Spleen (tissue), 11 donors: Measurements from ENCODE around the gene CDH16. TPM values are rescaled to one million over a fixed set of nuclear protein-coding genes. Genes with fewer than 3 reads are reported as not detected.

Source experiments
- DNase-seq: peaks from one replicate; pipeline ENCODE4 v3.0.0-alpha.2; 2020
- H3K27ac ChIP-seq, 8 donors: fragments of 200-600 bp; sonication (generic) in 7 of 8; 1 replicate in 4 of 8; 2 replicates in 4 of 8; pipeline versions ENCODE4 v1.5.0 to v1.8.0; 2016 to 2021; ENCODE audit warnings: inconsistent platforms in 4 of 8, mild to moderate bottlenecking in 4 of 8, moderate library complexity in 1 of 8
- H3K27me3 ChIP-seq, 7 donors: fragments of 200-600 bp; sonication (generic) in 6 of 7; replicated peaks in 1 of 7; 1 replicate in 4 of 7; 2 replicates in 3 of 7; pipeline versions ENCODE4 v1.5.0 to v1.8.0; 2016 to 2021; ENCODE audit warnings: inconsistent platforms in 3 of 7, mild to moderate bottlenecking in 1 of 7
- H3K36me3 ChIP-seq, 6 donors: fragments of 200-600 bp; sonication (generic) in 5 of 6; 1 replicate in 4 of 6; 2 replicates in 2 of 6; pipeline versions ENCODE4 v1.5.0 to v1.8.0; 2016 to 2021; ENCODE audit warnings: inconsistent platforms in 2 of 6
- H3K4me1 ChIP-seq, 6 donors: fragments of 200-600 bp; sonication (generic) in 5 of 6; 1 replicate in 3 of 6; 2 replicates in 3 of 6; pipeline versions ENCODE4 v1.5.0 to v1.8.0; 2016 to 2021; ENCODE audit warnings: inconsistent platforms in 3 of 6
- H3K4me3 ChIP-seq, 8 donors: fragments of 200-600 bp; sonication (generic) in 7 of 8; 1 replicate in 4 of 8; 2 replicates in 4 of 8; pipeline versions ENCODE4 v1.5.0 to v1.8.0; 2016 to 2021; ENCODE audit warnings: inconsistent platforms in 4 of 8, mild to moderate bottlenecking in 4 of 8, moderate library complexity in 2 of 8
- H3K9me3 ChIP-seq, 8 donors: fragments of 200-600 bp; sonication (generic) in 7 of 8; 1 replicate in 4 of 8; 2 replicates in 4 of 8; pipeline versions ENCODE4 v1.5.0 to v1.8.0; 2016 to 2021; ENCODE audit warnings: inconsistent platforms in 4 of 8
- CTCF ChIP-seq, 11 experiments: fragments of 200-600 bp in 7 of 11; fragments of 450-650 bp in 4 of 11; sonication (generic) in 4 of 11; IDR thresholded peaks in 8 of 11; conservative IDR thresholded peaks in 3 of 11; 1 replicate in 7 of 11; 2 replicates in 4 of 11; pipeline versions ENCODE4 v1.4.0 to v1.8.0; 2016 to 2021; ENCODE audit warnings: antibody characterized with exemption in 11 of 11, inconsistent platforms in 4 of 11, mild to moderate bottlenecking in 1 of 11
- POLR2A ChIP-seq, 3 donors: fragments of 450-650 bp; IDR thresholded peaks; one replicate each; pipeline ENCODE4 v1.5.1; 2017; ENCODE audit warnings: antibody characterized with exemption in 3 of 3, mild to moderate bottlenecking in 1 of 3
- POLR2AphosphoS5 ChIP-seq, 3 donors: sonication (generic); formaldehyde crosslinking; IDR thresholded peaks; one replicate each; pipeline ENCODE4 v1.5.1; 2017; ENCODE audit warnings: antibody characterized with exemption in 3 of 3
- WGBS, 5 donors: extraction: QIAGEN DNeasy Blood & Tissue Kit in 3 of 5; methylation state at CpG; one replicate each; pipeline versions ENCODE4 v1.1.5 to v1.1.7; 2013 to 2018; 5-methylcytosine and 5-hydroxymethylcytosine counted together
- intact Hi-C: fragments of 100-400 bp; cut with DNase I; formaldehyde crosslinking; loops from one replicate; pipeline ENCODE4 v1.15.0; 2023; ENCODE audit warnings: low total_unique reads
- polyA plus RNA-seq, 3 donors: library from polyadenylated mRNA; stranded (reverse); fragments of 200-250 nt; gene quantifications; one replicate each; pipeline ENCODE4 v1.2.1, GENCODE V29; 2013
- total RNA-seq, 7 donors: library from RNA; depleted of rRNA in 3 of 7; stranded (reverse); fragments of >200 nt in 3 of 7; fragmentation: NEBNext Ultra II Directional in 4 of 7; extraction: Animal tissue kit (Norgen Biotek cat#: 25700) in 4 of 7; gene quantifications; one replicate each; pipeline versions ENCODE4 v1.1.0 to v1.2.1, GENCODE V29; 2016 to 2021
- donor health status: healthy with polysubstance abuse.
- donor health status: DM: no; HTN: no; CAD: no; lungs with moderate emphysema.
- donor health status: DM: no; HTN: no; CAD: no.
- donor health status: Bipolar disorder and iron deficiency.
- donor health status: healthy.
- donor health status: DM: no; HTN: no; CAD: no.
- donor health status: DM: yes; HTN: yes; CAD: no.

The CDH16 gene
- total and polyA plus RNA-seq, 10 donors: not detected

GRCh38 chr16:66942981-66943380, 24.3 kb upstream of the CDH16 start:
- intact Hi-C loops: no loop called here
- H3K9me3 ChIP-seq: no peaks in the 10 kb centered on the region
- 78 to 95% (median 89%) methylated on average over 5 of the region's 5 CpGs for WGBS, 5 donors
- peaks cover 0 to 65% (median 56%) of the 10 kb centered on the region in 6 donors for H3K36me3 ChIP-seq
- no peak overlapping the region for H3K4me3 ChIP-seq
- TF ChIP-seq POLR2A (IDR thresholded peaks at IDR 0.05) (no peak), POLR2AphosphoS5 (IDR thresholded peaks at IDR 0.05) (no peak), CTCF (IDR thresholded peaks at IDR 0.05 in 8 of 11, conservative IDR thresholded peaks at IDR 0.05 in 3 of 11) (no peak)
- H3K4me1 ChIP-seq: peaks cover 0 to 23% (median 13%) of the 10 kb centered on the region in 6 donors
- peaks cover 0 to 6% (median 0%) of the 10 kb centered on the region in 7 donors for H3K27me3 ChIP-seq
- DNase-seq: no peak
- H3K27ac ChIP-seq: no peak overlapping the region

GRCh38 chr16:66940236-66940635, 21.6 kb upstream of the CDH16 start:
- intact Hi-C loops: no loop called here
- no peak for DNase-seq
- Histone ChIP-seq H3K27ac (no peak overlapping the region), H3K4me1 (peaks cover 15 to 42% (median 28%) of the 10 kb centered on the region in 6 donors), H3K36me3 (peaks cover 0 to 79% (median 56%) of the 10 kb centered on the region in 6 donors), H3K9me3 (no peaks in the 10 kb centered on the region), H3K4me3 (no peak overlapping the region), H3K27me3 (no peaks in the 10 kb centered on the region)
- WGBS, 5 donors: 95 to 98% (median 97%) methylated on average over 14 to 16 of the region's 16 CpGs
- TF ChIP-seq POLR2AphosphoS5 (IDR thresholded peaks at IDR 0.05): peak in 1 of 3 donors; percentile 14
- TF ChIP-seq POLR2A (IDR thresholded peaks at IDR 0.05): no peak

GRCh38 chr16:66939366-66939765, 20.7 kb upstream of the CDH16 start:
- no peak for DNase-seq
- Histone ChIP-seq H3K27me3 (no peaks in the 10 kb centered on the region), H3K4me3 (no peak overlapping the region), H3K27ac (no peak overlapping the region), H3K36me3 (peaks cover 0 to 78% (median 56%) of the 10 kb centered on the region in 6 donors), H3K9me3 (no peaks in the 10 kb centered on the region), H3K4me1 (peaks cover 16 to 45% (median 31%) of the 10 kb centered on the region in 6 donors)
- TF ChIP-seq CTCF (IDR thresholded peaks at IDR 0.05 in 8 of 11, conservative IDR thresholded peaks at IDR 0.05 in 3 of 11): no peak
- no peak for TF ChIP-seq POLR2A (IDR thresholded peaks at IDR 0.05)
- TF ChIP-seq POLR2AphosphoS5 (IDR thresholded peaks at IDR 0.05): no peak
- intact Hi-C loops: no loop called here

- H3K9me3 ChIP-seq: no peaks in the 10 kb centered on the region
- 88 to 93% (median 92%) methylated on average over 10 of the region's 10 CpGs for WGBS, 5 donors
- peaks cover 0 to 64% (median 44%) of the 10 kb centered on the region in 6 donors for H3K36me3 ChIP-seq
Measured at GRCh38 chr16:66937725-66938337, 19.1 kb upstream of the CDH16 start.

More at GRCh38 chr16:66937725-66938337, 19.1 kb upstream of the CDH16 start:
- Histone ChIP-seq H3K27ac (peak overlapping the region in 1 of 8 donors; percentile 1), H3K27me3 (no peaks in the 10 kb centered on the region), H3K4me1 (peaks cover 24 to 56% (median 40%) of the 10 kb centered on the region in 6 donors), H3K4me3 (no peak overlapping the region)
- no peak for DNase-seq
- intact Hi-C loops: no loop called here
- TF ChIP-seq CTCF (IDR thresholded peaks at IDR 0.05 in 8 of 11, conservative IDR thresholded peaks at IDR 0.05 in 3 of 11) (no peak), POLR2AphosphoS5 (IDR thresholded peaks at IDR 0.05) (no peak), POLR2A (IDR thresholded peaks at IDR 0.05) (no peak)
